Psoas muscle (tissue), 8 donors: Measurements from ENCODE around the gene CAMSAP2. TPM values are rescaled to one million over a fixed set of nuclear protein-coding genes. Genes with fewer than 3 reads are reported as not detected.
"Not testable (repeated sequence)": the region's sequence is repeated elsewhere in the genome, so short reads cannot be mapped to it uniquely, and the experiment has no call there.

Experiments used
- ATAC-seq, 4 donors: fragments of 200-7000 bp; cut with Tn5 transposase; one replicate each; pipeline ENCODE4 v1.9.1; 2020; ENCODE audit warnings: moderate library complexity in 3 of 4, mild to moderate bottlenecking in 2 of 4
- DNase-seq, 2 donors: peaks; one replicate each; pipeline ENCODE4 v3.0.0-alpha.2; 2020
- H3K27ac ChIP-seq: fragments of 200-600 bp; one replicate; pipeline ENCODE4 v1.8.0; 2022
- H3K27me3 ChIP-seq, 3 donors: fragments of 200-600 bp in 1 of 3; one replicate each; pipeline versions ENCODE4 v1.6.1 to v1.8.0; 2013 to 2022; ENCODE audit warnings: low read length in 2 of 3, mild to moderate bottlenecking in 2 of 3, moderate library complexity in 1 of 3; ENCODE audit not compliant: insufficient read depth in 3 of 3
- H3K36me3 ChIP-seq, 2 donors: fragments of 200-600 bp in 1 of 2; one replicate each; pipeline versions ENCODE4 v1.6.1 to v1.8.0; 2013 to 2022; ENCODE audit warnings: low read depth in 1 of 2, mild to moderate bottlenecking in 1 of 2, moderate library complexity in 1 of 2; ENCODE audit not compliant: insufficient read depth in 1 of 2
- H3K4me1 ChIP-seq: fragments of 200-600 bp; one replicate; pipeline ENCODE4 v1.8.0; 2022
- H3K4me3 ChIP-seq: fragments of 200-600 bp; one replicate; pipeline ENCODE4 v1.8.0; 2022; ENCODE audit warnings: mild to moderate bottlenecking
- H3K9me3 ChIP-seq: fragments of 200-600 bp; one replicate; pipeline ENCODE4 v1.8.0; 2022
- WGBS, 3 donors: extraction: QIAGEN DNeasy Blood & Tissue Kit; methylation state at CpG; one replicate each; pipeline versions ENCODE4 v1.1.6 to v1.1.7; 2013; 5-methylcytosine and 5-hydroxymethylcytosine counted together
- intact Hi-C, 2 donors: fragments of 100-400 bp; cut with DNase I; formaldehyde crosslinking; loops; one replicate each; pipeline versions ENCODE4 v1.11.0 to v1.14.2; 2022
- polyA plus RNA-seq, 3 donors: library from polyadenylated mRNA; stranded (reverse); fragments of 200-250 nt; gene quantifications; one replicate each; pipeline ENCODE4 v1.2.3, GENCODE V29; 2013
- total RNA-seq, 4 donors: library from RNA; stranded (reverse); fragmentation: NEBNext Ultra II Directional in 2 of 4; extraction: Animal tissue kit (Norgen Biotek cat#: 25700) in 2 of 4; gene quantifications; one replicate each; pipeline versions ENCODE4 v1.2.1 to v1.2.4, GENCODE V29; 2021 to 2023
- TF ChIP-seq, protein P1 (sequence below): fragments of 200-600 bp; IDR thresholded peaks from one replicate; pipeline ENCODE4 v1.8.0; 2022; ENCODE audit warnings: antibody characterized with exemption
- donor health status: healthy with polysubstance abuse.
- donor health status: DM: no; HTN: no; CAD: no; lungs with moderate emphysema.
- donor health status: Bipolar disorder and iron deficiency.
- donor health status: healthy.
- donor health status: DM: yes; HTN: yes; CAD: no.
- donor health status: DM: no; HTN: no; CAD: no.
- donor health status: DM: no; HTN: no; CAD: no.
- donor health status: DM: yes; HTN: yes; CAD: no.

Gene CAMSAP2
- total and polyA plus RNA-seq, 7 donors, result 4.8 to 70.8 (median 37.0) TPM

DNA sequence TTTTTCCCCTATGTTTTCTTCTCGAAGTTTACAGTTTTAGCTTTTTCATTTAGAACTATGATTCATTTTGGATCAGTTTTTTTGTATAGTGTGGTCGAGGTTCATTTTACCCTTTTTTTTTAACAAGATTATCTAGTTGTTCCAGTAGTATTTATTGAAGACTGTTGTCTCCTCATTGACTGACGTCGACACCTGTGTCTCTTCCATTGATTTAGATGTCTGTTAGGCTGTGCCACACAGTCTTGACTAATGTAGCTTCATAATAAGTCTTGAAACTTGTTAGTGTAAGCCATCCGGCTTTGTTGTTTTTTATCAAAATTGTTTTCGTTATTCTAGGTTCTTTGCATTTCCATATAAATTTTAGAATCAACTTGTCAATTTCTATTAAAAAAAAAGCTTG is 45.2 kb downstream of the CAMSAP2 start:
- Histone ChIP-seq H3K4me3 (no peak overlapping the region), H3K4me1 (peaks cover 19% of the 10 kb centered on the region), H3K9me3 (peaks cover 2% of the 10 kb centered on the region), H3K36me3 (peaks cover 0 to 6% of the 10 kb centered on the region in 2 donors), H3K27ac (no peak overlapping the region), H3K27me3 (no peaks in the 10 kb centered on the region)
- TF ChIP-seq, protein P1, sequence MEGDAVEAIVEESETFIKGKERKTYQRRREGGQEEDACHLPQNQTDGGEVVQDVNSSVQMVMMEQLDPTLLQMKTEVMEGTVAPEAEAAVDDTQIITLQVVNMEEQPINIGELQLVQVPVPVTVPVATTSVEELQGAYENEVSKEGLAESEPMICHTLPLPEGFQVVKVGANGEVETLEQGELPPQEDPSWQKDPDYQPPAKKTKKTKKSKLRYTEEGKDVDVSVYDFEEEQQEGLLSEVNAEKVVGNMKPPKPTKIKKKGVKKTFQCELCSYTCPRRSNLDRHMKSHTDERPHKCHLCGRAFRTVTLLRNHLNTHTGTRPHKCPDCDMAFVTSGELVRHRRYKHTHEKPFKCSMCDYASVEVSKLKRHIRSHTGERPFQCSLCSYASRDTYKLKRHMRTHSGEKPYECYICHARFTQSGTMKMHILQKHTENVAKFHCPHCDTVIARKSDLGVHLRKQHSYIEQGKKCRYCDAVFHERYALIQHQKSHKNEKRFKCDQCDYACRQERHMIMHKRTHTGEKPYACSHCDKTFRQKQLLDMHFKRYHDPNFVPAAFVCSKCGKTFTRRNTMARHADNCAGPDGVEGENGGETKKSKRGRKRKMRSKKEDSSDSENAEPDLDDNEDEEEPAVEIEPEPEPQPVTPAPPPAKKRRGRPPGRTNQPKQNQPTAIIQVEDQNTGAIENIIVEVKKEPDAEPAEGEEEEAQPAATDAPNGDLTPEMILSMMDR, result no peak
- DNase-seq (no peak), ATAC-seq (no peak)
- 80 to 89% (median 82%) methylated on average over 6 of the region's 6 CpGs for WGBS, 3 donors
- intact Hi-C loops, result no loop called here

DNA sequence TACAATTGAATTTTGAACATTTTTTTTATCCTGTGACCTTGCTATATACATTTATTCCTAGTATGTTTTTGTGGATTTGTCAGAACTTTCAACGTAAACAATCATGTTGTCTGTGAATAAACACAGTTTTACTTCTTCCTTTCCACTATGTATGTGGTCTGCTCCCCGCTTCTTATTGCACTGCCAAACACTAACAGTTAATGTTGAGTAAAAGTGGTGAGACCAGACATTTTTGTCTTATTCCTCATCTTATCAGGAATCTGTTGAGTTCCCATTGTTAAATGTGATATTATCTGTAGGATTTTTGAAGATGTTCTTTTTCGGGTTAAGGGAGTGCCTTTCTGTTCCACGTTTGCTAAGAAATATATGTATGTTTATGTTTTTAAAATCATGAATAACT is 45.9 kb downstream of the CAMSAP2 start:
- Histone ChIP-seq H3K4me3 (no peak overlapping the region), H3K9me3 (peaks cover 2% of the 10 kb centered on the region), H3K36me3 (peaks cover 0 to 6% of the 10 kb centered on the region in 2 donors), H3K27ac (no peak overlapping the region), H3K4me1 (peaks cover 18% of the 10 kb centered on the region), H3K27me3 (no peaks in the 10 kb centered on the region)
- TF ChIP-seq, protein P1, result no peak
- WGBS, 3 donors, result 93 to 99% (median 96%) methylated on average over 4 of the region's 4 CpGs
- intact Hi-C loops, result no loop called here
- DNase-seq, result no peak
- ATAC-seq, result no peak

DNA sequence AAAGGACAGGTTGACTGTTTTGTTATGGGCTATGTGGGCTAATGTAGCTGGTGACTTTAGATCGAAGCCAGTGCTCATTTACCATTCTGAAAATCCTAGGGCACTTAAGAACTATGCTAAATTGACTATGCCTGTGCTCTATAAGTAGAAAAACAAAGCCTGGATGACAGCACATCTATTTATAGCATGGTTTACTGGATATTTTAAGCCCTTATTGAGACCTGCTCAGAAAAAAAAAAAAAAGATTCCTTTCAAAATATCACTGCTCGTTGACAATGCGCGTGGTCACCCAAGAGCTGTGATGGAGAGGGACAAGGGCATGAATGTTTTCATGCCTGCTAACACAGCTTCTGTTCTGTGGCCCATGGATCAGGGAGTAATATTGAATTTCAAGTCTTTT is 48.1 kb downstream of the CAMSAP2 start:
- peaks cover 2% of the 10 kb centered on the region for H3K9me3 ChIP-seq
- no peaks in the 10 kb centered on the region for H3K36me3 ChIP-seq
- no peaks in the 10 kb centered on the region for H3K27me3 ChIP-seq
- TF ChIP-seq, protein P1, result no peak
- H3K4me1 ChIP-seq, result peaks cover 3% of the 10 kb centered on the region
- WGBS, 3 donors, result 54 to 79% (median 59%) methylated on average over 4 of the region's 4 CpGs
- ATAC-seq, result peak in 2 of 4 donors; percentile 63 to 79
- intact Hi-C loops, result no loop called here
- H3K27ac ChIP-seq, result no peak overlapping the region
- H3K4me3 ChIP-seq, result no peak overlapping the region
- no peak for DNase-seq

DNA sequence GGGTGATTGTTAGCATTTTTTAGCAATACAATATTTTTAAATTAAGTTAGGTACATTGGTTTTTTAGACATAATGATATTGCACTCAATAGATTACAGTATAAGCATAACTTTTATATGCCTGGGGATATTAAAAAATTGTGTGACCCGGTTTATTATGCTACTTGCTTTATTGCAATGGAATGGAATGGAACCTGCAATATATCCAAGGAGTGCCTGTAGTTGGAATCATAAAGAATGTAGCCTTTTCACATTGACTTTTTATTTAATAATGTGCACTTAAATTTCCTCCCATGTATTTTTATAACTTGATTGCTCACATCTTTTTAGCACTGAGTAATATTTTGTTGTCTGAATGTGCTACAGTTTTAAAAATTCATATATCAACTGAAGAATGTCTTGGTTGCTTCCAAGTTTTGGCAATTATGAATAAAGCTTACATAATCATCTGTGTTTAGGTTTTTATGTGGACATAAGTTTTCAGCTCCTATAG is 49.2 kb downstream of the CAMSAP2 start:
- Histone ChIP-seq H3K36me3 (no peaks in the 10 kb centered on the region), H3K27me3 (no peaks in the 10 kb centered on the region), H3K4me3 (no peak overlapping the region), H3K27ac (no peak overlapping the region), H3K9me3 (peaks cover 1% of the 10 kb centered on the region), H3K4me1 (peaks cover 3% of the 10 kb centered on the region)
- DNase-seq, result no peak
- TF ChIP-seq, protein P1, result no peak
- WGBS, 3 donors, result 98 to 100% (median 99%) methylated on average over 1 of the region's 1 CpG
- intact Hi-C loops, result no loop called here
- no peak for ATAC-seq

DNA sequence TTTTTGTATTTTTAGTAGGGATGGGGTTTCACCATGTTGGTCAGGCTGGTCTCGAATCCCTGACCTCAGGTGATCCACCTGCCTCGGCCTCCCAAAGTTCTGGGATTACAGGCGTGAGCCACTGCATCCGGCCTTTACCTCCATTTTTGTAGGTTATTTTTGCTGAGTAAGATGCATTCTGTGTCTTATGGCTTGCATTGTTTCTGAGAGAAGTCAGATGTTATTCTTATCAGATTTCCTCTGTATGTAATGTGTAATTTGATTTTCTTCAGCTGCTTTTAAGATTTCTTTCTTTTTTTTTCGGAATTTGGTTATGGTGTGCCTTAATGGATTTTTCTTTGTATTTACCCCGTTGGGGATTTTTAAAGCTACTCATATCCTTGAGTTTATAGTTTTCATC is 52.3 kb downstream of the CAMSAP2 start:
- H3K9me3 ChIP-seq, H3K36me3 ChIP-seq, intact Hi-C loops, H3K27ac ChIP-seq, H3K27me3 ChIP-seq, H3K4me3 ChIP-seq, DNase-seq, ATAC-seq: not testable (repeated sequence)
- peaks cover 13% of the 10 kb centered on the region for H3K4me1 ChIP-seq
- WGBS, 3 donors, result 72 to 73% (median 72%) methylated on average over 6 of the region's 6 CpGs
